ENCODE results near the gene TSBP1.

TSBP1 gene

DNA sequence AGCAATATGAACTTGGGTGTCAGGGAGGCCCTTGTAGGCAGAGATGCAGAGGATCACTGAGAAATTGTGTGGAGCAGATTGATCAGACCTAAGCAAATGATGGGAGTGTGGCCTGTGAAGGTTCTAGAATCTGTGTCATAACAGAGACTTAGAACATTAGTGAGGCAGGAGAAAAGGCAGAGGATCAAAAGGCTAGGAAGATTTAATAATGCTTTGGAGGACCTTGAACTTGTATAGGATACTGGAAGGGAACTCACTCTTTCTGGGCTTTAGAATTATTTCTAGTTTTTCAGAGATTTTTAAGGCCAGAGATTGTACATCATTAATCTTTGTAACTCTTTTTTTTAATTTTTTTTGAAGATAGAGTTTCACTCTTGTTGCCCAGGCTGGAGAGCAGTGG lies at the start of gene TSBP1:
Gene TSBP1 (minus strand): TSS at position 101 of the 400 bp plus-strand sequence. CDS start 197 bp downstream, outside the sequence.
- DNase-seq (ENCODE audit: low read depth): no peak

- DNase-seq (ENCODE audit: low read depth): no peak
Observed at GRCh38 chr6:32416036-32416435, 44.3 kb upstream of the TSBP1 start.

DNA sequence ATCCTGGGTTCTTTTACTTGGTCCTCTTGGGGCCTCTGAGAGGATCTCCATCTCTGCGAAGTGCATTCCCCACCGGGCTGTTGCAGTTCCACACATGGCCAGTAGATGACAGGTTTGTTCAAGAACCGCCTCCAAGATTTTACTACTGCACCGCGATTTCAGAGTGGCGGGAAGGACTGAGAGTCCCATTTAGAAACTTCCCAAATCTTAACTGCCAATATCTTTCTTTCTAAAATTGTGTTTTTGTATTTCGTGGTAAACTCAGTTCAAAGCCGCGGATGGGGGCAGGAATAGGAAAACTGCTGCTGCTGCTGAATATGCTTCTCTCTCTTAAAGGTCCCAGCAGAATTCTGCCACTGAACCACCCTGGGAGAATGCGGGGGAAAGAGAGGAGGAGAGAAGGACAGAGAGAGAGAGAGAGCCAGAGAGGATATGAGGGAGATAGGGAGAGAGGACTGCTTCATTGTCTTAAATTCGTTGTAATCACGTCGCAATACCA lies 43.9 kb upstream of the TSBP1 start:
- DNase-seq (ENCODE audit: low read depth): peak; percentile 70

GRCh38 chr6:32413427-32414047 lies 41.8 kb upstream of the TSBP1 start:
- peak; percentile 79 for DNase-seq (ENCODE audit: low read depth)

DNA sequence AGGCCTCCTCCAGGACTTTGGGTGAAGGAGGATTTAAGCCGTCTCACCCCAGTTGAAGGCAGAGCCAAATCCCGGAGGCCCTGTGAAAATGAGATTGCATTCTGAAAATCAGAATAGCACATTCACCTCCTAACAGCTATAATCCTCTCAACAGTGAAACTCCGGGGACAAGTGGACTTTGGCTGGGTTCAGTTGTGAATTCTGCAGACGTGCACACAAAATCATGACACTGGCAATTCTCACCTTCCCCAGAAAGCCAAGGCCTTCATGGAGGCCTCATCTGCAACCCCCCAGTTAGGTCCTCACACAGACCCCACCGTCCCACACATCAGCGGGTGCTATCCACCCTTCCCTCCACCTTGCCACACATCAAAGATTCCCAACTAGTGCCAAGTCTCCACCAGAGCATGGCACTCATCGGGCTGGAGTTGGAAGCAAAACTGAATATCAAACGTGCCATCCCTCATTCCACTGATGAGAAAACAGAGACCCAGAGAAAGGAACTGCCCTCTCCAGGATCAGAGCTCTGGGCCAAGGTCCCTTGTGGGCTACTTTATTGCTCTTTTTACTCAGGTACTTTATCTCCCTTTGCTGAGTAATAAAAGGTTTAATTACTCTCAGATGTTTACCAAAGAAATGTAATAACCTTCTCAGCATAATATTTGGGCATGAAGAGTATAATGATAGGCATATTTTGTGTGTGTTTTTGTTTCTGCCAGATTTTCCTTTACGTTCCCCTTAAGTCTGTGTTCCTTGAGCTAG lies 40.0 kb upstream of the TSBP1 start:
- no peak for DNase-seq (ENCODE audit: low read depth)

- no peak for DNase-seq (ENCODE audit: low read depth)
Observed at GRCh38 chr6:32410906-32411305, 39.2 kb upstream of the TSBP1 start.

- DNase-seq (ENCODE audit: low read depth): no peak
Observed at GRCh38 chr6:32406857-32407256, 35.2 kb upstream of the TSBP1 start, which contains the start of gene BTNL2. TSS of gene BTNL2 (minus strand) at chr6:32407181. CDS start at chr6:32407123, 58 bp downstream.

DNA sequence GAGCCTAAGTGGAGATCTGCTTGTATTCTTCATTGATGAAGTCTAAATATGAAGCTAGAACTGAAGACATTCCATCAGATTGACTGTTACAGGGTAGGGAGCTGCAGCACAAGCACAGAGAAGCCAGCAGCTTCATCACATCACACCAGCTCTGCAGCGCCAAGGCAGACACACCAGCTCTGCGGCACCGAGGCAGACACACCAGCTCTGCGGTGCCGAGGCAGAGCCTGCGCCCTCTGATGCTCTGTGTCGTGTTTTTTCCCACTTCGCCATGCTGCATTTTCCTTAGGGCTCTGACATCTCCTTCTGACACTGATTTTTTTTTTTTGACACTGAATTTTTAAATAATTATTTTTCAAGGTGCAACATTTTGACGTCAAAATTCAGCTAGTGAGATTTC lies 34.5 kb upstream of the TSBP1 start:
- no peak for DNase-seq (ENCODE audit: low read depth)

- no peak for DNase-seq (ENCODE audit: low read depth)
Observed at GRCh38 chr6:32405656-32406055, 34.0 kb upstream of the TSBP1 start.

GRCh38 chr6:32402812-32403211 lies 31.1 kb upstream of the TSBP1 start:
- no peak for DNase-seq (ENCODE audit: low read depth)

DNA sequence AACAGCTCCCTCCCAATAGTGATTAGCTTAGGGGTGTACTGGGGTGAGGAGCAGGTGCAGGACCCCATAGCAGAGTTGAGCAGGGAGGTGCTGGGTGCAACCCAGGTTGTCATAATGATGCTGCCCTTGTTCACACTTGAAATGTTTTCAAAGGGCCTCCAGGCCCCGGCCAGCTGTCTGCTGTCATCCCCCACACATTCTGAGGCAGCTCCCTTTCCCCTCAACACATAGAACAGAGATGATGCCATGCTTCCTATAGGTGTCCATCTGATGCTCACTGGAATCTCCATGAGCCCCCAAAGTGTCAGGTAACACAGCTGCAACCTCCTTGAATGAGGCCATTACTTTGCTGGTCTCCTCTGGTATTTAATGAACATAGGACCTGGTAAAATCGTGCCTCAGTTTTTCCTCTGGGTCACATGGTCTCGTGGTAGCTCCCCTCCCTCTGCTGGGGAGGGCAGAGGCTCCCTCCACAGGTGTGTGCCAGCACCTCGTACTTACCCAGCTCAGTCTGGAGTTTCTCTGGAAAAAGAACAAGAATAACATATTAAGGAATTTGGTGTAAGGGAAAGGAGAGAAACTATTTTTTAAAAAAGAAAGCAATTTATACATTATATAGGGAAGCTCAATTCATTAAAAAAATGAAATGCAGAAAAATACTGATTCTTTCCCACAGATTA lies 29.7 kb upstream of the TSBP1 start:
- DNase-seq (ENCODE audit: low read depth): no peak

GRCh38 chr6:32397252-32397920 lies 25.7 kb upstream of the TSBP1 start:
- DNase-seq (ENCODE audit: low read depth): no peak

- DNase-seq (ENCODE audit: low read depth): no peak
Observed at GRCh38 chr6:32396028-32396427, 24.3 kb upstream of the TSBP1 start.

DNA sequence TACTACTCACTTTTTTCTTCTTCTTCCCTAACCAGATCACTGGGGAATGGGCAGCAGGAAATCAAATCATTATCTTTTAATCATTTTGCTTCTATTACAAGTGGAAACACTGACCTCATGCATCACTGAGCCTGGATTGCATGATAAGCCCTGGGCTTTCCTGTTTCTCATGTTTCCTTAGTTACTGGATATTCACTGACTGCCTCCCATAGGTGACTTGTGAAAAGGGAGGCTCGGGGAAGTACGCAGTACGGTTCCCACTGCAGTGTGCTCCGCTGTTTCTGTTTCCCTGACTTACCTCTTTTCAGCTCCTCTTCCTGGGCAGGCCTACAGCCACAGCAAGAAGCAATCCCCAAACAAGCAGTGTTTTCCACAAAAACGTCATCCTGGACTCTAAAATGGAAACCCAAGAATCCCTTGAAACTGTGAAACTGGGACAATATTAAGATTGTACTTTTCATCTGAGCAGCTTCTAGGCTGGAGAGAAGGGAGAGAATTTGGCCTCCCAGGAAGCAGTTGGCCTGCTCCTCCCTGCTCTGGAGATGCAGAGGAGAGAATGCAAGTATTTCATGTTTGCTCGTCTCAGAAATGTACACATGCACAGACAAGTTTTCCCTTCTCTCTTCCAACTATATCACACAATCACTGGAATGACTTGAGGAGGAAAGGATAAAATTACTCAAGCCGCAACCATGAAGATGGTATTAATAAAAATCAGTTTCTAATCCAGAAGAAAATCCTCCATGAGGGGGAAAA lies 22.1 kb upstream of the TSBP1 start:
- no peak for DNase-seq (ENCODE audit: low read depth)

DNA sequence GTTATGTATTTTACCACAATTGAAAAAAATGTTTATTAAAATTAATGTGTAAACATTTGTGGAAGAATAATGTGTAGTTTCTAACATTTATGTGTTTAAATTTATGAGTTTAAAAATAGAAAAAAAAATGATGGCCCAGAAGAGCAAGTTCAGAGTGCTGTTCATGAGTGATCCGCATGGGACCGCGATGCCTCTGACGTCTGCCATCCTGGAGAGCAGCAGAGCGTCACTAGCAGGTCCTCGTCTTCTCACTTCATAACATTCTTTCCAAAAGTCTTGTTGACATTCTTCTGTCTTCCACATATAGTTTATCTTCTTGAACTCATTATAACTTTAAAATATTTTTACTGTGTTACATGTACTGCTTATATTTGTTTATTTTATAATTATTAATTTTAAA lies 19.8 kb upstream of the TSBP1 start:
- DNase-seq (ENCODE audit: low read depth): no peak

GRCh38 chr6:32387589-32388340 lies 16.1 kb upstream of the TSBP1 start:
- no peak for DNase-seq (ENCODE audit: low read depth)

DNA sequence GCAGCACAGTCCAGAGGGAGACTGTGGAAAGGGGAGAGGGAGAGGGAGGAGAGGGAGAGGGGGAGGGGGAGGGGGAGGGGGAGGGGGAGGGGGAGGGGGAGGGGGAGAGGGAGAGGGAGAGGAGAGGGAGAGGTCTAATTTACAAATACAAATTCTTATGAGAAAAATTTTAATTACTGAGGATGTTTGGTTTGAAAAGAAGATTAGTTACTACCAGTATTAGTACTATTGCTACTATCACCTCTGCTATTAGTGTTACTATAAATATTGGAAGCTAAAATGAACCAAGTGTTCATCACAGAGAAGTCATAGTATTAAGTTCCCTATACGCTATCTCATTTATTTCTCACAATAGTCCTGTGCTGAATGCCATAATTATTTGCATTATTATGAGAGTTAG lies 14.3 kb upstream of the TSBP1 start:
- DNase-seq (ENCODE audit: low read depth): no peak

DNA sequence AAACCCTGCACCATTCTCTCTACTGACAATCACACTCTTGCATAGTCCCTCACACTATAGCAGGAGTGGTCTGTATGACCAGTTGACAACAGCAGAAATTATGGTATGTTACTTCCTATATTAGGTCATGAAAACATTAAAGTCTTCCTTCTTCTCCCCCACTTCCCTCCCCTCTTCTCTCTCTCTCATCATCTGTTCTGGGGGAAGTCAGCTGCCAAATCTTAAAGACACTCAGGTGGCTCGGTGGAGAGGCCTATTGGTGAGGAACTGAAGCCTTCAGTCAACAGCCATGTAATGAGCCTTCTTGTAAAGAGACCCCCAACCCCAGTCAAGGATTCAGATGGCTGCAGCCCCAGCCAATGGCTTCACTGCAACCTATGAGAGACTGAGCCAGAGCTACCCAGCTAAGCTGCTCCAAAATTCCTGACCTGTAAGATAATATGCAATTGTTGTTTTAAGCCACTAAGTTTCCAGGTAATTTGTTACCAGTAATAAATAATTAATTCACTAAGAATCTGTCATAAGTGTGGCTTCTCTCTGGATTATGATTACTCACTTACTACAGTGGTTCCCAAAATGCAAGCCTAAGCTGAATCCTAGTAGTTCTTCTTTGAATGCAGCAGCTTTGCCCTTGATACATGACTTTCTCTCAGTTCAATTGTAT lies 11.2 kb upstream of the TSBP1 start:
- DNase-seq (ENCODE audit: low read depth): no peak

- DNase-seq (ENCODE audit: low read depth): no peak
Observed at GRCh38 chr6:32379545-32379944, 7.8 kb upstream of the TSBP1 start.
